Measurements from ENCODE around the gene GARRE1.

Gene GARRE1

GRCh38 chr19:34222386-34222785, 32.0 kb upstream of the GARRE1 start:
- TF ChIP-seq POLR2AphosphoS5 (IDR thresholded peaks at IDR 0.05; ENCODE audit: low read depth, low read length) (no peak), SIN3A (IDR thresholded peaks at IDR 0.05; ENCODE audit: borderline replicate concordance, insufficient read depth, low read length) (no peak), REST (IDR thresholded peaks at IDR 0.05; ENCODE audit: insufficient read depth in 1 of 2, low read depth in 2 of 2, low read length in 2 of 2) (no peak), TAF1 (IDR thresholded peaks at IDR 0.05; ENCODE audit: borderline replicate concordance, insufficient read depth, low read length) (no peak), FOXP2 (optimal IDR thresholded peaks at IDR 0.05; ENCODE audit: borderline replicate concordance, extremely low read depth, extremely low read length, insufficient read depth) (no peak)

- no peak for TF ChIP-seq TAF1 (IDR thresholded peaks at IDR 0.05; ENCODE audit: borderline replicate concordance, insufficient read depth, low read length)
- TF ChIP-seq FOXP2 (optimal IDR thresholded peaks at IDR 0.05; ENCODE audit: borderline replicate concordance, extremely low read depth, extremely low read length, insufficient read depth): no peak
- no peak for TF ChIP-seq POLR2AphosphoS5 (IDR thresholded peaks at IDR 0.05; ENCODE audit: low read depth, low read length)
- TF ChIP-seq REST (IDR thresholded peaks at IDR 0.05; ENCODE audit: insufficient read depth in 1 of 2, low read depth in 2 of 2, low read length in 2 of 2): no peak
- TF ChIP-seq SIN3A (IDR thresholded peaks at IDR 0.05; ENCODE audit: borderline replicate concordance, insufficient read depth, low read length): no peak
Observed at GRCh38 chr19:34224996-34225658, 29.2 kb upstream of the GARRE1 start.

- TF ChIP-seq FOXP2 (optimal IDR thresholded peaks at IDR 0.05; ENCODE audit: borderline replicate concordance, extremely low read depth, extremely low read length, insufficient read depth): no peak
- no peak for TF ChIP-seq POLR2AphosphoS5 (IDR thresholded peaks at IDR 0.05; ENCODE audit: low read depth, low read length)
Observed at GRCh38 chr19:34225659-34226015, 28.7 kb upstream of the GARRE1 start.

- no peak for TF ChIP-seq FOXP2 (optimal IDR thresholded peaks at IDR 0.05; ENCODE audit: borderline replicate concordance, extremely low read depth, extremely low read length, insufficient read depth)
Observed at GRCh38 chr19:34226036-34226435, 28.3 kb upstream of the GARRE1 start.

- TF ChIP-seq REST (IDR thresholded peaks at IDR 0.05; ENCODE audit: insufficient read depth in 1 of 2, low read depth in 2 of 2, low read length in 2 of 2) (no peak), SIN3A (IDR thresholded peaks at IDR 0.05; ENCODE audit: borderline replicate concordance, insufficient read depth, low read length) (no peak), TAF1 (IDR thresholded peaks at IDR 0.05; ENCODE audit: borderline replicate concordance, insufficient read depth, low read length) (no peak), FOXP2 (optimal IDR thresholded peaks at IDR 0.05; ENCODE audit: borderline replicate concordance, extremely low read depth, extremely low read length, insufficient read depth) (no peak), POLR2AphosphoS5 (IDR thresholded peaks at IDR 0.05; ENCODE audit: low read depth, low read length) (no peak)
Observed at GRCh38 chr19:34228347-34228746, 26.0 kb upstream of the GARRE1 start.

- TF ChIP-seq REST (IDR thresholded peaks at IDR 0.05; ENCODE audit: insufficient read depth in 1 of 2, low read depth in 2 of 2, low read length in 2 of 2) (no peak), SIN3A (IDR thresholded peaks at IDR 0.05; ENCODE audit: borderline replicate concordance, insufficient read depth, low read length) (no peak), POLR2AphosphoS5 (IDR thresholded peaks at IDR 0.05; ENCODE audit: low read depth, low read length) (no peak), FOXP2 (optimal IDR thresholded peaks at IDR 0.05; ENCODE audit: borderline replicate concordance, extremely low read depth, extremely low read length, insufficient read depth) (no peak), TAF1 (IDR thresholded peaks at IDR 0.05; ENCODE audit: borderline replicate concordance, insufficient read depth, low read length) (no peak)
Observed at GRCh38 chr19:34228762-34229161, 25.6 kb upstream of the GARRE1 start.

Data from PFSK-1 (cell line).